ENCODE results near the gene CCNL2.
A peak's percentile ranks its signal among the peaks of the same experiment; 100 is the strongest.

CCNL2 gene

GRCh38 chr1:1351511-1352427 lies 47.4 kb downstream of the CCNL2 start:
- TF ChIP-seq CTCF (IDR thresholded peaks at IDR 0.05; ENCODE audit: extremely low read depth, missing control alignments) = no peak
- no peak for DNase-seq (ENCODE audit: low spot score)

- DNase-seq (ENCODE audit: low spot score) = peak; percentile 99
- TF ChIP-seq CTCF (IDR thresholded peaks at IDR 0.05; ENCODE audit: extremely low read depth, missing control alignments) = peak; percentile 54
Observed at GRCh38 chr1:1349256-1350012, 49.7 kb downstream of the CCNL2 start, which contains the start of gene DVL1. Gene DVL1, minus strand, starts transcription at chr1:1349418. Its CDS starts 353 bp downstream, at chr1:1349065.

GRCh38 chr1:1348420-1349255 lies 50.5 kb downstream of the CCNL2 start:
- TF ChIP-seq CTCF (IDR thresholded peaks at IDR 0.05; ENCODE audit: extremely low read depth, missing control alignments) = no peak
- no peak for DNase-seq (ENCODE audit: low spot score)

- TF ChIP-seq CTCF (IDR thresholded peaks at IDR 0.05; ENCODE audit: extremely low read depth, missing control alignments) = no peak
- no peak for DNase-seq (ENCODE audit: low spot score)
Observed at GRCh38 chr1:1347663-1348419, 51.3 kb downstream of the CCNL2 start.

GRCh38 chr1:1347026-1347595 lies 52.0 kb downstream of the CCNL2 start:
- DNase-seq (ENCODE audit: low spot score) = no peak
- no peak for TF ChIP-seq CTCF (IDR thresholded peaks at IDR 0.05; ENCODE audit: extremely low read depth, missing control alignments)

GRCh38 chr1:1346501-1346890 lies 52.6 kb downstream of the CCNL2 start:
- no peak for DNase-seq (ENCODE audit: low spot score)
- TF ChIP-seq CTCF (IDR thresholded peaks at IDR 0.05; ENCODE audit: extremely low read depth, missing control alignments) = no peak

All from GM20000 (cell line).